Tibial nerve (tissue), 4 donors: ENCODE results near the gene OXCT1.

Experiments
- EP300 ChIP-seq, 2 donors: sonication (generic); formaldehyde crosslinking; IDR thresholded peaks; one replicate each; pipeline ENCODE4 v1.6.1; 2017; ENCODE audit warnings: antibody characterized with exemption in 2 of 2, mild to moderate bottlenecking in 1 of 2
- TF ChIP-seq, protein P1 (sequence below), 5 experiments: fragments of 200-600 bp in 3 of 5; fragments of 450-650 bp in 2 of 5; sonication (generic) in 3 of 5; IDR thresholded peaks; one replicate each; pipeline ENCODE4 v1.5.1; 2016 to 2019; ENCODE audit warnings: antibody characterized with exemption in 5 of 5, mild to moderate bottlenecking in 3 of 5, moderate library complexity in 2 of 5

GRCh38 chr5:41918105-41918504, 47.9 kb upstream of the OXCT1 start:
- TF ChIP-seq, protein P1, sequence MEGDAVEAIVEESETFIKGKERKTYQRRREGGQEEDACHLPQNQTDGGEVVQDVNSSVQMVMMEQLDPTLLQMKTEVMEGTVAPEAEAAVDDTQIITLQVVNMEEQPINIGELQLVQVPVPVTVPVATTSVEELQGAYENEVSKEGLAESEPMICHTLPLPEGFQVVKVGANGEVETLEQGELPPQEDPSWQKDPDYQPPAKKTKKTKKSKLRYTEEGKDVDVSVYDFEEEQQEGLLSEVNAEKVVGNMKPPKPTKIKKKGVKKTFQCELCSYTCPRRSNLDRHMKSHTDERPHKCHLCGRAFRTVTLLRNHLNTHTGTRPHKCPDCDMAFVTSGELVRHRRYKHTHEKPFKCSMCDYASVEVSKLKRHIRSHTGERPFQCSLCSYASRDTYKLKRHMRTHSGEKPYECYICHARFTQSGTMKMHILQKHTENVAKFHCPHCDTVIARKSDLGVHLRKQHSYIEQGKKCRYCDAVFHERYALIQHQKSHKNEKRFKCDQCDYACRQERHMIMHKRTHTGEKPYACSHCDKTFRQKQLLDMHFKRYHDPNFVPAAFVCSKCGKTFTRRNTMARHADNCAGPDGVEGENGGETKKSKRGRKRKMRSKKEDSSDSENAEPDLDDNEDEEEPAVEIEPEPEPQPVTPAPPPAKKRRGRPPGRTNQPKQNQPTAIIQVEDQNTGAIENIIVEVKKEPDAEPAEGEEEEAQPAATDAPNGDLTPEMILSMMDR (IDR thresholded peaks at IDR 0.05): no peak
- TF ChIP-seq EP300 (IDR thresholded peaks at IDR 0.05): no peak
